CD4-positive, alpha-beta T cell treated with Interleukin-15 for 4 hours (primary cell): ENCODE data around the gene RGS3.
A peak's percentile ranks its signal among the peaks of the same experiment; 100 is the strongest.

Experiments used
- DNase-seq: peaks from one replicate; pipeline ENCODE4 v3.0.0-alpha.2; 2020; ENCODE audit warnings: low spot score

Gene RGS3

DNA sequence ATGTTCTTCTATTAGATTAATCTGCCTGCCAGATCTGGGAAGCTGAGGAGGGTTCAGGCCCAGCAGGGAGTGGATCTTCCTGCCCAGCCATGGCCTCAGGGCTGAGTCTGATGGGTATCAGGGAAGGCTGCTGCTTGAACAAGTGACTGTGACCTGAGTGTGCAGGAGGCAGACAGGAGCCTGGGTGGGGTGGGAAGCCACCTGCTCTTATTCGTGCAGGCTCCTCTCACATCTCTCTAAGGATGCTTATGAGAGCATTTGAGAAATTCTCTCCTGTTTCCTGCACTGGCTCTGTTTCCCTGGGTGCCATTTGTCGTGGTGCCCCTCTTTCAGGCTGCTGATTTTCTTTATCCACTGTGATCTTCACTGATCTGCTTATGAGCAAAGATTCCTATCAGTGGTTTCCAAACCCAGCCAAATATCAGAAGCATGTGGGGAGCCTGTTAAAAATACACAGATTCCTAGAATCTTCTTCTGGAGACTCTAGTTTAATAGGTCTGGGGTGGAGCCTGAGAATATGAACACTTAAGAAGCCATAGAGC lies 2.1 kb downstream of the RGS3 start:
- no peak for DNase-seq

DNA sequence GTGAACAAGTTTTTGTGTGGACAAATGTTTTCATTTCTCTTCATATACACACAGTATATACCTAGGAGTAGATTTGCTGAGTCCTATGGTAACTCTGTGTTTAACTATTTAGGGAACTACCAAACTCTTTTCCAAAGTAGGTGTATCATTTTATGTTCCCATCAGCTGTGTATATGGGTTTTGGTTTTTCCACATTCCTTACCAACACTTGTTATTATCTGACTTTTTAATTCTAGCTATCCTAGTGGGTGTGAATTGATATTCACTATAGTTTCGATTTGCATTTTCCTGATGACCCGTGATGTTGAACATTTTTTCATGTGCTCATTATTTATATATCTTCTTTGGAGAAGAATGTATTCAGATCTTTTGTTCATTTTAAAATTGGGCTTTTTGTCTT lies 3.7 kb downstream of the RGS3 start:
- DNase-seq = no peak

DNA sequence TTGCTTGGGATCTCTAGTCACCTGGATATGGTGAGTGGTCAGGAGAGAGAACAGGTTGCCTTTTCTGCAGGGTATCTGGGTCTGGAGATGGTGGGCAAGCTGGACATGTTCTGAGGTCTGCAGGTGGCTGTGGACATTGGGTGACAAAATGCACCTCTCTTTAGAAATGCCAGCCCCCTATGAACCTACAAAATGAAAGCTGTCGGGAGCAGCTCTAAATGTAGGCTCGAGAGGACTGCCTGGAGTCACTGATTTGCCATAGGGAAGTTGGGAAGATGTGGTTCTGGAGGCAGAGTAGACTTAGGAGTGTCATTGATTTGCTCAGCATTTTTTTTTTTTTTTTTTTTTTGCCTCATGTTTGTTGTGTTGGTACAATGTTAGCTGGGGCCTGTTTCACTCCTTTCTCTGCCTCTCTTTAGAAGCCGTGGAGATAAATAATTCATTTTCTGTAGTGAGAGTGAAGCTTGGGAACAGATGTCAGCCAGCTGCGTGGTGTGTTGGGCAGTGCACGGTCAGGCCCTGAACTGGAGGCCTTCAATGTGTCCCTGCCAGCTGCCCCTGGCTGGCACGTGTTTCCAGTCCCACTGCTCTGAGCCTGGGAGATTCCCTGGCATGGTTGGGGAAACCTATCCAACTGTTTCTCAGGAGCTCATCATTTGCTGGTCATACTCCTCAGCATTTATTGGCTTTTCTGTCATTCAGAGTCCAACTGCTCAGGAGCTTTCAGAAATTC lies 5.4 kb downstream of the RGS3 start:
- no peak for DNase-seq

DNA sequence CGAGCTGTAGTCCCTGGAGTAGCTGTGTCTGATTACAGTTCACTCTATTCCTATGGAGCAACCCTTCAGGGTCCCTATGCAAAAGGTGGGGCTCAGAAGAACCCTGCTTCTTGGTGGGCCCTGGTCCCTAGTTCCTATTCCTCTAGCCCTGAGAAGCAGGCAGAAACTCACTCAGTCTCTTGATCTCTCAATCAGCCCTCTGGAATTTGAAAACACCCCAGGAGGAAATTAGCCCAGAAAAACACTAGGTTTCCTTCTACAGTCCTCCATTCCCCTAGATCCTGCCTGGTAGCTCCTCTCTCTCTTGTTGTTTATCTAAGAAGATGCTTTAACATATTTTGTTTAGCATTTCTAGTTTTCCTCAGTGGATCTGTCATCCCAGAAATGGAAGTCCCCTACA lies 7.6 kb downstream of the RGS3 start:
- DNase-seq = no peak

DNA sequence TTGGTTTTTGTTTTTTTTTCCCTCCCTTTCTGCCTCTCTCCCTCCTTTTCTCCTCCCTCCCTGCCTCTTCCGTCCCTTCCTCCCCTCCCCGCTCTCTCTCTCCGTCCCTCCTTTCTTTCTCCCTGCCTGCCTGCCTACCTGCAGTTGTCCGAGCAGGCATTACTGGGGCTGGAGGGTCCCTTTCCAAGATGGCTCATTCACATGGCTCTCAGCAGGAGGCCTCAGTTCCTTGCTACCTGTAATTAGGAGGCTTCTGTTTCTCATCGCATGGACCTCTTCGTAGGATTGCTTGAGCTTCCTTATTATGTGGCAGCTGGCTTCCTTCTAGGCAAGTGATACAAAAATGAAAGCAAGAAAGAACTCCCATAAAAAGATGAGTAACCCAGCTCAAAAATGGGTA lies 8.0 kb downstream of the RGS3 start:
- DNase-seq = no peak

DNA sequence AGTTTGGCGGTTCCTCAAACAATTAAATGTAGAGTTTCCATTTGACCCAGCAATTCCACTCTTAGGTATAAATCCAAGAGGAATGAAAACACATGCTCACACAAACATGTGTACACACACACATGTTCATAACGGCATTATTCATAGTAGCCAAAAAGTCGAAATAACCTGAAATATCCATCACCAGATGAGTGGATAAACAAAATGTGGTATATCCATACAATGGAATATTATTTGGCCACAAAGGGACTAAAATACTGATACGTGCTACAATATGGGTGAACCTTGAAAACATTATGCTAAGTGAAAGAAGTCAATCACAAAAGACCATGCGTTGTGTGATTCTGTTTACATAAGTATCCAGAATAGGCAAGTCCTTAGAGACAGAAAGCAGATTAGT lies 8.7 kb downstream of the RGS3 start:
- no peak for DNase-seq

DNA sequence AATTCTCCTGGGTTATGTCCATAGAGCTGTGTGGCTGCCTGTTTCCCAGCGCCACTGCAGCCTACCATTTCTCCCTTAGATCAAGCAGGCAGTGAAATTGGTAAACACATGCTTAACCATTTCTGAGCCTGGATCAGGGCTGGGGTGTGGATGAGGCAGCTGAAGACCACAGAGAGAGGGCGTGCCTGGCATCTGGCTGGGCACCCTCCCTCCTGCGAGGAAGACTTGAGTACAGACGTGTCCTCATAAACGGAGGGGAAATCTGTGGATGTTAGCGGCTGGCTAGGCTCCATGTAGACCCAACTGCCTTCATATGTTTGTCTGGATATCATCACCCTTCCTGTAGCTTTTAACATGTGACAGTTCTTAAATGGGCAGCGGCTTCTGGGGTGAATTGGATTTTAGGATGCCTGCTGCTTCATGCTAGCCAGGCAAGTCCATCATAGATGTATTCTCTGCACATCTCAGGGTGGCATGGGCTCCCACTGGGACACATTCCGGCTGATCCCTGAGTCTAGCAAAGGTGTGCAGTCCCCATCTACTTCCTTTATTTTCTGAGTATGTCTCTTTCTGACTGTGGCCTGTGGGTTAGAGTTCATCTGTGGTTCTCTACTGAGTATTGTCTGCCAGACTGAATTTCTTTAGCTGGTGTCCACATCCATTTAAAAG lies 11.0 kb downstream of the RGS3 start:
- DNase-seq = no peak

DNA sequence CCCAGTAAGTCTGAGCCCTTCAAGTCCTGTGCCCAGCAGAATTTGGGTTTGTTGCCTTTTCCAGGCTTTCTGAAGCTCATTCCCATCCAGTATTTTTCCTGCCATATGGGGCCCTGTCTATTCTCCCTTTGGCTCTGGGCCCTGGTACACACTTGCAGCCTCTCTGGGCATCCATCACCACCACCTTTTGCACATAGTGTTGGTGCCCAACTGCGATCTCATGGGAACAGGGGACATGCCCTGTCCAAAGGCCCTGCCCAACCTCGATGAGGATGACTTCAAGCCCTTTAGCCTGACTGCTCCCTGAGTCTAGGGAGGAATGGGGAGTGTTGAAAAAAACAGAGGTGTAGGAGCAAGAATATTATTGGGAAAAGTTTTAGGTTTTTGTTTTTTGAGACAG lies 11.5 kb downstream of the RGS3 start:
- DNase-seq = no peak

DNA sequence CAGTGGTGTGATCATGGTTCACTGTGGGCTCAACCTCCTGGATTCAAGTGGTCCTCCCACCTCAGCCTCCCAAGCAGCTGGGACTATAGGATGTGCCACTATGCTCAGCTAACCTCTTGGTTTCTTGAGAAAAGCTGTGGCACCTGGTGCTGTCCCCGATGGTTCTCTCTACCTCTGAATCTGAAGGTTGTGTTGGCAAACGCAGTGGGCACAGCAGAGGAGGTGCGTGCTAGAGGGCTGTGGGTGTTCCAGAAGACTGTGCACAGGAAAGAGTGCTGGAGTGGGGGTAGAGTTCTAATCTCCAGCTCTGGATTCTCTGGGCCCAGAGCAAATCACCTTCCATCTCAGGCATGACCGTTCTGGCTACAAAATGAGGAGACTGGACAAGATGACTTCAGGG lies 12.5 kb downstream of the RGS3 start:
- DNase-seq = no peak

DNA sequence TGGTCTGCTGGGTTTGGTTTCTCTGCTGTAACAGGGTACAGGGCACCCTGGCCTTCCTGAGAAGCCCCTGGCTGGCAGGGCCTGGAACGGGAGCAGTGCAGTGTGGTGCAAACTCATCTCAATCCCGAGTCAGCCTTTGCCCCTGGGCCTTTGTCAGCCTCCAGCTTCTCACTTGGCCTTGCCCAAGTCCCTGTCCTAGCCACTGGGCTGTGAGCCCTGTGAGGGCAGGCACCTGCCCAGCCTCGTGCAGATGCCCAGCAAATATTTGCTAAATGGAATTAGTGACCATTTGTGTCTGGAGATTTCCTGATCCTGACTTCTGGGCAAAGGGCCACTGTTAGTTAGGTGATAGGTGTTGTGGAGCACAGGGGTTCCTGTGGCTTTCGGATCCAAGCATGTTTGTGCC lies 13.0 kb downstream of the RGS3 start:
- no peak for DNase-seq

DNA sequence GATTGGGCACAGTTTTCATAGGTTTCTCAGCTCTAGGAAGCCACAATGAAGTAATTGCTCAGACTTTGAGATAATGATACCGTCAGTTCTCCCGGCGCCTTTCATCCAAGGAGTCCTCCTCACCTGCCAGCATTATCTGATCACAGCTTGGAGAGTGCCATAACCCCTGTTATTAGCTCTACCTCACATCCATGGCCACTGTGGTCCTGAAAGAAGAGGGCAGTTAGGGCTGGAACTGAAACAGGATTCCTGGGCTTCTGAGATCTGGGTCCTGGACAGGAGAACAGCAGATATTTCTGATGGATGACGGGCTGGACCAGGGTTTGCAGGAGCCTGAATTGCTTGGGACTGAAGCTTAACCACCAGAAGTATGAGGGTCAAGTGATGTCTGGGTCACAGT lies 13.5 kb downstream of the RGS3 start:
- DNase-seq = no peak

DNA sequence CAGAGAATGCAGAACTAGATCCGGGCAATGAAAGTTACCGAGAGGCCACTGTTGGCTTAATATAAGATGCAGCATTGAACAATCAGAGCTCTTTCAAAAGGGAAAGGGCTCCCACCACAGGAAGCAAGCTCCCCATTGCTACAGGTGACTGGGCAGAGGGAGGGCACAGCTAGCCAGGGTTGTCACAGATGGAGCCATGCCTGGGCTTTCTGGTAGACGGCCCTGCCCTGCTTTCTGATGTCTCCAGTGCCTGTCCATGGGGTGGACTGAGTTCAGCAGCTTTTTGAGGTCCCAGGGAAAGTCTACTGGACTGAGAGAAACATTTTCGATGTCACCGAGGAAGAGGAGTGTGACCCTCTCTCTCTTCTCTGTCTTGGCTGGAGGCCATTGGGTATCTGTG lies 14.1 kb downstream of the RGS3 start:
- DNase-seq = no peak

DNA sequence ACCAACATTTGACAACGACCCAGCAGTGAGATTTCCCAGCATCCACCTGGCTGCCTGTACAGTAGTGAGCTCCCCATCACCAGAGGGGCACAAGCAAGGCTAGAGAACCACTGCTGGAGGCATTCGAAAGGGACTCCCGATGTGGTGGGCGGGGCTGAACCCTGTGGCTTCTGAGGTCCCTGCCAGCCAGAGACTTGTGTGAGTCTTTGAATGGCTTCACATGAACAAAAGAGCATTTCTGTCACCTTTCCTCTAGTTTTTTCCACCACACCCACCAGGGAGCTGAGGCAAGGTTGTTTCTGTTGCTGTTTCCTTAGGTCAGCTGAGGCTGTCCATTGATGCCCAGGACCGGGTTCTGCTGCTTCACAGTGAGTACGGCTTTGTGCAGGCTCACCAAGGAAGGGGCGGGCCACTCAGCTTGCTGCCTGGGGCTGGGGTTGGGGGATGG lies 15.7 kb downstream of the RGS3 start:
- peak; percentile 26 for DNase-seq

DNA sequence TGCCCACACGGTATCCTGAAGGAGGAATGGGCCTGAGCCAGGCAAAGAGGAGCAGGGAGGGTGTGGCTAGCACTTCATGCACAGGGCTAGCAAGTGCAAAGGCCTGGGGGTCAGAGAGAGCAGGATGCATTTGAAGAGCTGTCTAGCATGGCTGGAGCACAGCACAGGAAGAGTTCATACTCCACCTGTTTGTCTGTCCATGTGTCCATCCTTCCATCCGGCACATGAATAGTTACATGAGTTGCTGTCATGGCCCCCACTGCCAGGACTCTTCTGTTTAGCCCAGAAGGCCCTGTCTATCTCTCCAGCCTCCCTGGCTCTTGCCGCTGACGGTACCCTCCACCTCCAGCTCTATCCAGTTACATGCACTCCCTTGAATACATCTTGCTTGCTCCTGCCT lies 17.1 kb downstream of the RGS3 start:
- DNase-seq = no peak

DNA sequence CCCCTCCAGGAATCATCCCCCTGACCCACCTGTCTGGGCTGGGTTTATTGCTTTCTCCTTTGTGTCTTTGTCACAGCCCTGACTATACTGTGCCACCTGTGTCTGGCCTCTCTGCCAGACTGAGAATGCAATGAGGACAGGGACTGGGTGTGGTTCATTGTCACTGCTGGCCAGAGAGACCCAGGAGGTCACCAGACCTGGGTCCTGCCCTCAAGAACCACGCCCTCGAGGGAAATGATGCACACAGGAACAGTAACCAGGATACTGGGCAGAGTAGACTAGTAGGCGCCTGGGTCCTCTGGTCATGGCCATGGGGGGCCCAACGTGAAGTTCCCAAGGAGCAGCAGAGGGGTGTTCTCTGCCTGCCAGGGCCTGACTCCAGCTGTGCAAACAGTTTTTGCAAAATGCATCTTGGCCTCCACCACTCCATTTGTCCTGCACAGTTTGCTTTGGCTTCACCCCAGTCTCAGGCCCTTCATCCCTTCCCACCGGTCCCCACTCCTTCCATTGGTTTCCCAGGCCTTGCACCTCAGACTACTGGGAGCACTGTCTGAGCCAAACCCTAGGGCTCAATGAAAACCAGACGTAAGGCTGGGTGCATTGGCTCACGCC lies 17.8 kb downstream of the RGS3 start:
- no peak for DNase-seq

DNA sequence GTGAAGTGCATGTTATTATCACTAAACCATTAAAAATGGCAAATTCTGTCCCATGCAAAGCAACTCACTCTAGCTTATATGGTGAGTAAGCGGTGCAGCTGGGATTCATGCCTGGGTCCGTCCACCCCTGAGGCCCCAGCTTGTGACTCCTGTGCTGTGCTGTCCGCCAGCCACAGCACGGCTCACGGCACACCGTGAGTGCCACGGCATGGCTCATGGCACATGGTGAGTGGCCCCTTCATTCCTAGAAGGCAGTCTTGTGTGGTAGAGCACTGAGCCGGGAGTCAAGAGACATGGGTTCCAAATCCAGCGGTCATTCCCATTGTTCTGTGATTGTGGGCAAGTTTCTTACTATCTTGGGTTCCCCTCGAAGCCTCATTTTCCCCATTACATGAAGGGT lies 18.8 kb downstream of the RGS3 start:
- no peak for DNase-seq

DNA sequence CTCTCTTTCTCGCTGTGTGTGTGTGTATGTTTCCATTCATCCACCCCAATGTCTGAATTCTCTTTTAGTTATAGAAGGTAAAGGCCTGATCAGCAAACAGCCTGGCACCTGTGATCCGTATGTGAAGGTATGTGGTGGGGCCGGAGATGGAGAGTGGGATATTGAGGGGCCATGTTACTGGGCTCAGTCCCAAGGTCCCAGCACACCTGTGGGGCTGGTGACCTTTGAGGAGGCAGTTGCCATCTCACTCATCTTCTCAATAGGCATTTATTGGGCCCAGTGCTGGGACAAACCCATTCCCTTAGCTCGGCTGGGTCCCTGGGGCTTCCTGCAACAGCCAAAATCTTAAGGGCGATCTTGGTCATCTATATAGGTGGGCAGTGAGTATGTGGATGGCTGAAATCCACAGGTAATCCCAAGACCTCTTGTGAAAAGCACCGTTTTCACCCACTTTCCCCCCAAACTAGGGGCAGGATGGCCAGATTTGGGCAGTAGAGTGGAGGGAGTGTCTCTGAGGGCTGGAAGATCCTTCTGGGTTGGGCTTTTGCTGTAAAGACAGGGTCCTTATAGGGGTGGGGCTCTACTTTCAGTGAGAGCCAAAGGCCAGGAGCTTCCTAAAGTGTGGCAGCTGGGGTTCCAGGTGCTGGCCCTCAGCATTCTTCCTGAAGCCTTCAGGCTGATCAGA lies 19.6 kb downstream of the RGS3 start:
- no peak for DNase-seq

DNA sequence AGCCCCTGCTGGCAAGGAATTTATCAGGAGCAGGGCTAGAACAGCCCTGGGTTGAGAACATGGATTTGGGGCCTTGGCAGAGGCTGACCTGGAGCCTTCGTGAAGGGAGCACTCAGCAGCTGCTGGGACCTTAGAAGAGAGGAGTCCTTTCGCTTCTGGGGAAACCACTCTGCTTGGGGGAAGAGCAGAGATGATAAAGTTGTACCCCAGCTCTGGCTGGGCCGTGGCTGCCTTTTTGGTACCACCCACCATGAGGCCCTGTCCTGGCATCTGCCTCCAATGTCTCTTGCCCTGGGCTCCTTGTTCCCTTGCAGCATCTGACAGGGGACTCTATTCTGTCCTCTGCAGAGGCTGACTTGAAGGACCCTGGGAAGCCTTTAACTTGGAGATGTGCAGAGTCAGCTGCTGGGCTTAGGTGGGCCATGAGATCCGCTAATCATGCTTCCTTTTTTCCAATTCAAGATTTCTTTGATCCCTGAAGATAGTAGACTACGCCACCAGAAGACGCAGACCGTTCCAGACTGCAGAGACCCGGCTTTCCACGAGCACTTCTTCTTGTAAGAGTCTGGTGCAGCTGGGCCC lies 20.2 kb downstream of the RGS3 start:
- DNase-seq = no peak

DNA sequence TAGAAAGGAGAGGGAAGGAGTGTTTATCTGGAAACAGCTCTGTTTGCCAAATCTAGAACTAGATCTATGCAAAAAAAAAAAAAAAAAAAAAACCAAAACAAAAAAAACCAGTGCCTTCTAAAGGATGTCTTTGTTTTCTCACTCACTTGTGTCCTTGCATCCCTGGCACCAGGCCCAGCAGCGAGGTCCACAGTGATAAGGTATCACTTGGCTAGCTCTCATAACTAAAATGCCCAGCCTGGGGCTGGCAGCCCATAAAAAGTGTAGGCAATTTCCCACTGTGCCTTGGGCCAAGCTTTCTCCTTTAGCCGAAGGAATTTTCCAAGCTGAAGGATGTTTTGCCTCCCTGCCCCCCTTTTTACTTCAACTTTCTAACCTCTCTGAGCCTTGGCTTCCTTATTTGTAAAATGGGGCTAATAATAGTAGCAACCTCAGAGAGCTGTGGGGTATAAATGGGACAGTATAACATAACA lies 20.8 kb downstream of the RGS3 start:
- DNase-seq = no peak

DNA sequence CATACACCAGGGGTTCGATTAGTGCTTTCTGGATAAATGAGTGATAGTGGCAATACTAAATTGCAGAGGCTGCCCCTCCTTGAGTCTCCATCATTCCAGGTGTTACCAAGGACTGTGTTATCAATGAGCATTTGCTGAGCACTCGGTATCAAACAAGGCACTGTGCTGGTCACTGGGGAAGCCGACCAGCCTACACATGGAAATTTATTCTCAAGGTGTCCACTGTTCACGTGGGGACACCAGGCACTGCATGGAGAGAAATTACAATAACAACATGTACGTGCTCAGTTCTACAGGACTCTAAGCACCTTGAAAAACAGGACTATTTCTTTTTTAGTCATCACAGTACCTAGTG lies 22.2 kb downstream of the RGS3 start:
- DNase-seq = no peak

DNA sequence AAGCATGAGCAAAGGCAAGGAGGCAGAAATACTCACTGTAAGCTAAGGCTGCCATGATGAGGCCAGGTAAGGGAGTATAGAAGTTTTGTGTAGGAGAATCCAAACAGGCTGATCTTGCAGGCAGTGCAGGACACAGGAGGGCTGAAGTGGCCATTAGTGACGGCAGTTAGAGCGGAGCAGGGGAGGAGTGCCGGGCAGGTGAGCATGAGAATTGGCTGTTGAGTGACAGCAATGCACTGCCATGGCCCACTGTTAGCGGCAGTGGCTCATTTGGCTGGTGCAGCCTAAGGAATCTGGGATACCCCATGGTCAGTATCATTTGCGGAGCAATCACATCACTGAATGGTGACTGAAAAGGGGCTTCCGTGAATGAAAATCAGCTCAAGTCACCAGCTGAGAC lies 22.8 kb downstream of the RGS3 start:
- no peak for DNase-seq

DNA sequence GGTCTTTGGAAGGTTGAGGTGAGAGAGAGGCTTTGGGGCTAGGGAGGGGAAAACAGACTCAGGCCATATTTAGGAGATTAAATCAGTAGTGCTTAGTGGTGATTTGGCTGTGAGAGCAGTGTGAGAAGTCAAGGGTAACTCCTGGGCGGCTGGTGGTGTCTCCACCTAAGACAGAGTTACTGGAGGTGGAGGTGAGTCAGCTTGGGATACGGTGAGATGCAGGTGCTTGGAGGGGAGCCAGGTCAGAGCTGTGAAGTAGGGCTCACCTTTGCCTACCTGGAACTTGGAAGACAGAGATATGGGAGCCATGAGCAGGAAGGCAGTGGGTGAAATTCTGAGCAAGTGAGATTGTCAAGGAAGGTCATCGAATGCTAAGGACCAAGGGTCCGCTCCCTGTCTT lies 24.5 kb downstream of the RGS3 start:
- no peak for DNase-seq
